SK-N-MC (cell line): ENCODE results near the gene ISG20.

Experiments
- EZH2 ChIP-seq: fragments of 200-600 bp; sonication (generic); IDR thresholded peaks from one replicate; pipeline ENCODE4 v1.6.1; 2017; ENCODE audit warnings: antibody characterized with exemption
- FOXP2 ChIP-seq: optimal IDR thresholded peaks from 2 replicates; pipeline ENCODE3; 2011; ENCODE audit warnings: mild to moderate bottlenecking, moderate library complexity; ENCODE audit not compliant: insufficient read depth; ENCODE audit errors: extremely low read length, control extremely low read depth
- POLR2AphosphoS5 ChIP-seq: IDR thresholded peaks from 2 replicates; pipeline ENCODE4 v1.6.1; 2012; ENCODE audit warnings: mild to moderate bottlenecking, low read depth, low read length, borderline replicate concordance

DNA sequence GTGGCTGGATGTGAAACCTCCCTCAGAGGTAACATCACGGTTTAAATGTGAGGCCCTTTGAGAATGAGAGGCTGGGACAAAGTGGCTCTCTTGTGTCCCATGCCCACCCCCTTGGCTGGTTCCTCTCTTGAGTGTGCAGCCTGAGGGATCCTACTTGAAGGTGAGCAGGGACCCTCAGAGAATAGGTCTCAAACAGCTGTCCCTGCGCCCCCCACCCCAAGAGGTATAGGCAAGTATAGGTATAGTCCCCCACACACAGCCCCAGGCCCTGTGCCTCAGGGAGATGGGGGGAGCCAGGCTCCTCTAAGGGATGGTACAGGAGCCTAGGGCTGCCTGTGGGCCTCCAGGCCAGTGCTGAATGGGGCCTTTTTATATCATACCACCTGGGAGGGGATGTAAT, 61.9 kb downstream of the ISG20 start:
- no peak for TF ChIP-seq POLR2AphosphoS5
- no peak for TF ChIP-seq EZH2
- no peak for TF ChIP-seq FOXP2
